RWPE1 (cell line): ENCODE results near the gene CCDC18.
"Not testable (repeated sequence)": the region's sequence is repeated elsewhere in the genome, so short reads cannot be mapped to it uniquely, and the experiment has no call there.

Source experiments
- CTCF ChIA-PET: fragments of 350-600 bp; sonication (Branson Sonifier 250); formaldehyde crosslinking; extraction: SDS; loops from one replicate; lab custom pipeline; 2021; lab: Yijun Ruan, JAX
- POLR2A ChIA-PET: fragments of 400-600 bp; formaldehyde crosslinking; extraction: SDS; loops from one replicate; lab custom pipeline; 2020; ENCODE audit warnings: antibody characterized with exemption; ENCODE audit not compliant: low non-redundant PET; lab: Yijun Ruan, JAX
- DNase-seq: peaks from one replicate; pipeline ENCODE4 v3.0.0; 2012; ENCODE audit warnings: low spot score
- H3K27ac ChIP-seq: fragments of 450-650 bp; 2 replicates; pipeline ENCODE4 v1.5.1; 2017
- CTCF ChIP-seq: fragments of 450-650 bp; conservative IDR thresholded peaks from 2 replicates; pipeline ENCODE4 v1.5.1; 2017; ENCODE audit warnings: low read depth, mild to moderate bottlenecking

The CCDC18 gene

GRCh38 chr1:93275634-93276295, 95.2 kb downstream of the CCDC18 start:
- DNase-seq: no peak
- no peak for TF ChIP-seq CTCF
- ChIA-PET POLR2A (no interaction called here), CTCF (interaction anchor here (0.9 kb wide), 1 partner anchor 29 kb away, joined by 3 read pairs; no protein-coding TSS in a partner anchor)
- H3K27ac ChIP-seq: no peak overlapping the region

GRCh38 chr1:93277530-93277929, 97.0 kb downstream of the CCDC18 start:
- H3K27ac ChIP-seq, CTCF ChIA-PET, POLR2A ChIA-PET, DNase-seq: not testable (repeated sequence)

GRCh38 chr1:93283496-93283895, 103.0 kb downstream of the CCDC18 start:
- DNase-seq: no peak
- H3K27ac ChIP-seq: no peak overlapping the region
- ChIA-PET POLR2A (no interaction called here), CTCF (no interaction called here)
- TF ChIP-seq CTCF: no peak

GRCh38 chr1:93288558-93288957, 108.0 kb downstream of the CCDC18 start:
- no peak for DNase-seq
- H3K27ac ChIP-seq: no peak overlapping the region
- ChIA-PET POLR2A (no interaction called here), CTCF (interaction anchor here (1.1 kb wide), 1 partner anchor 16 kb away, joined by 4 read pairs; no protein-coding TSS in a partner anchor)
- TF ChIP-seq CTCF: no peak

GRCh38 chr1:93296555-93297154, 116.1 kb downstream of the CCDC18 start:
- CTCF ChIA-PET: no interaction called here
- no peak overlapping the region for H3K27ac ChIP-seq
- TF ChIP-seq CTCF: no peak
- POLR2A ChIA-PET: no interaction called here
- no peak for DNase-seq

GRCh38 chr1:93301131-93301530, 120.6 kb downstream of the CCDC18 start:
- no peak for DNase-seq
- POLR2A ChIA-PET: no interaction called here
- H3K27ac ChIP-seq: no peak overlapping the region
- no peak for TF ChIP-seq CTCF
- CTCF ChIA-PET: interaction anchor here (0.7 kb wide), 1 partner anchor 130 kb away, joined by 3 read pairs; no protein-coding TSS in a partner anchor

GRCh38 chr1:93302078-93302477, 121.6 kb downstream of the CCDC18 start:
- ChIA-PET POLR2A (no interaction called here), CTCF (no interaction called here)
- no peak for TF ChIP-seq CTCF
- H3K27ac ChIP-seq: no peak overlapping the region
- DNase-seq: no peak
